ENCODE results near the gene ALDH3B1. TPM values are rescaled to one million over a fixed set of nuclear protein-coding genes. Genes with fewer than 3 reads are reported as not detected.

ALDH3B1 gene
- total and polyA plus RNA-seq, 2 of the 4 experiments (the other 2 are of a cell fraction): 11.8 to 22.8 TPM

GRCh38 chr11:68009391-68010089 is 587 bp upstream of the ALDH3B1 start:
- H3K36me3 ChIP-seq (ENCODE audit: control insufficient read depth, insufficient read depth, low read length): no peaks in the 10 kb centered on the region
- dilution Hi-C loops (cut with HindIII; ENCODE audit: low sequenced_read_pairs, unreplicated experiment) (no loop called here), in situ Hi-C loops (cut with MboI; ENCODE audit: low sequenced_read_pairs) (no loop called here), intact Hi-C loops (cut with micrococcal nuclease) (loop anchor here (5.0 kb wide), 2 partner anchors 108 to 198 kb away; no protein-coding TSS in a partner anchor)
- H3K4me2 ChIP-seq (ENCODE audit: low read depth, low read length): peak overlapping the region; percentile 42
- WGBS, 2 experiments (ENCODE audit: extremely low coverage in 2 of 2, insufficient read length in 1 of 2): no CpG with 5 or more reads among the region's 12 CpGs
- peak overlapping the region; percentile 100 for H2AK9ac ChIP-seq (replicated peaks; ENCODE audit: low read depth, low read length, poor library complexity)
- peak overlapping the region; percentile 98 for H2BK120ac ChIP-seq (ENCODE audit: low read depth, low read length)
- peak overlapping the region; percentile 57 for H4K5ac ChIP-seq (ENCODE audit: low read depth, low read length)
- H3K79me1 ChIP-seq (ENCODE audit: low read depth in 1 of 2, low read length in 2 of 2): peaks cover 19 to 40% of the 10 kb centered on the region in 2 experiments; a peak in 3 of 4 replicates
- H2BK15ac ChIP-seq (ENCODE audit: low read depth, low read length): peak overlapping the region; percentile 77; the same call in 2 of the 3 replicates
- H3K4ac ChIP-seq (ENCODE audit: low read depth, low read length): peak overlapping the region; percentile 100
- DNase-seq (peak; percentile 53), ATAC-seq (ENCODE audit: low read depth) (0 out of 2 replicates have a peak, but pooled peaks have one; percentile 2)
- peaks cover 31% of the 10 kb centered on the region for H3K9me1 ChIP-seq (ENCODE audit: insufficient read depth, low read length)
- no peaks in the 10 kb centered on the region for H3K27me3 ChIP-seq (ENCODE audit: control insufficient read depth, insufficient read depth, low read length)
- peaks cover 39% of the 10 kb centered on the region for H3K4me1 ChIP-seq (ENCODE audit: control insufficient read depth, insufficient read depth, low read length)
- peak overlapping the region; percentile 40; the same call in 1 of the 2 replicates for H3K18ac ChIP-seq (ENCODE audit: low read depth, low read length)
- peak overlapping the region; percentile 92 to 99; a peak in 3 of 4 replicates for H4K8ac ChIP-seq (ENCODE audit: low read depth in 2 of 2, low read length in 2 of 2)
- no TSS peak for BruUV-seq (replicated peaks)
- H2AK5ac ChIP-seq (ENCODE audit: low read depth, low read length): peak overlapping the region; percentile 90
- no peak for TF ChIP-seq FOS (IDR thresholded peaks at IDR 0.05; ENCODE audit: low read depth, low read length)
- TF ChIP-seq RAD21 (IDR thresholded peaks at IDR 0.05; ENCODE audit: low read length): peak; percentile 52
- peak; percentile 24; the same call in 1 of the 2 replicates for TF ChIP-seq SMC3 (IDR thresholded peaks at IDR 0.05; ENCODE audit: low read depth, low read length)
- TF ChIP-seq CTCF (conservative IDR thresholded peaks at IDR 0.05; ENCODE audit: low read depth, low read length): peak; percentile 42; the same call in 1 of the 2 replicates
- peak; percentile 85 for TF ChIP-seq BHLHE40 (IDR thresholded peaks at IDR 0.05; ENCODE audit: low read depth, low read length)
- H3K23ac ChIP-seq (ENCODE audit: low read depth, low read length): no peak overlapping the region
- H3K9ac ChIP-seq (ENCODE audit: low read depth, low read length): peak overlapping the region; percentile 58
- H2AFZ ChIP-seq (replicated peaks; ENCODE audit: low read length, poor library complexity): peak overlapping the region; percentile 90
- CTCF ChIA-PET: interaction anchor here (0.9 kb wide), 1 partner anchor 16 kb away, joined by 3 read pairs; no protein-coding TSS in a partner anchor
- peak overlapping the region; percentile 89 for H2BK5ac ChIP-seq (ENCODE audit: low read depth, low read length, poor library complexity, severe bottlenecking)
- no peaks in the 10 kb centered on the region for H3K9me3 ChIP-seq (ENCODE audit: control insufficient read depth, insufficient read depth, low read length)
- POLR2A ChIA-PET (ENCODE audit: unreplicated experiment): no interaction called here
- peak overlapping the region; percentile 91 for H4K91ac ChIP-seq (ENCODE audit: insufficient read depth, low read depth, low read length)
- no peaks in the 10 kb centered on the region for H4K20me1 ChIP-seq (ENCODE audit: insufficient read depth, low read length)
- 0 out of 2 replicates have a peak overlapping the region, but pooled peaks have one; percentile 42 for H3K4me3 ChIP-seq (ENCODE audit: insufficient read depth, low read depth, low read length)
- H3K14ac ChIP-seq (replicated peaks; ENCODE audit: low read depth, low read length): peak overlapping the region; percentile 50
- peak overlapping the region; percentile 88 for H3K27ac ChIP-seq (ENCODE audit: insufficient read depth, low read length)
- peak overlapping the region; percentile 47 for H2BK20ac ChIP-seq (ENCODE audit: low read depth, low read length)
- H3K56ac ChIP-seq (ENCODE audit: extremely low read depth, insufficient read depth, low read length): peak overlapping the region; percentile 63

All from IMR-90 (cell line).